Activated CD4-positive, alpha-beta T cell treated with anti-CD3 and anti-CD28 coated beads for 1 hour (primary cell): ENCODE results near the gene ZCCHC3.
"Not testable (repeated sequence)": the region's sequence is repeated elsewhere in the genome, so short reads cannot be mapped to it uniquely, and the experiment has no call there.

Experiments used
- DNase-seq: peaks from one replicate; pipeline ENCODE4 v3.0.0-alpha.2; 2020

ZCCHC3 gene

GRCh38 chr20:316316-317068, 19.1 kb downstream of the ZCCHC3 start:
- no peak for DNase-seq

DNA sequence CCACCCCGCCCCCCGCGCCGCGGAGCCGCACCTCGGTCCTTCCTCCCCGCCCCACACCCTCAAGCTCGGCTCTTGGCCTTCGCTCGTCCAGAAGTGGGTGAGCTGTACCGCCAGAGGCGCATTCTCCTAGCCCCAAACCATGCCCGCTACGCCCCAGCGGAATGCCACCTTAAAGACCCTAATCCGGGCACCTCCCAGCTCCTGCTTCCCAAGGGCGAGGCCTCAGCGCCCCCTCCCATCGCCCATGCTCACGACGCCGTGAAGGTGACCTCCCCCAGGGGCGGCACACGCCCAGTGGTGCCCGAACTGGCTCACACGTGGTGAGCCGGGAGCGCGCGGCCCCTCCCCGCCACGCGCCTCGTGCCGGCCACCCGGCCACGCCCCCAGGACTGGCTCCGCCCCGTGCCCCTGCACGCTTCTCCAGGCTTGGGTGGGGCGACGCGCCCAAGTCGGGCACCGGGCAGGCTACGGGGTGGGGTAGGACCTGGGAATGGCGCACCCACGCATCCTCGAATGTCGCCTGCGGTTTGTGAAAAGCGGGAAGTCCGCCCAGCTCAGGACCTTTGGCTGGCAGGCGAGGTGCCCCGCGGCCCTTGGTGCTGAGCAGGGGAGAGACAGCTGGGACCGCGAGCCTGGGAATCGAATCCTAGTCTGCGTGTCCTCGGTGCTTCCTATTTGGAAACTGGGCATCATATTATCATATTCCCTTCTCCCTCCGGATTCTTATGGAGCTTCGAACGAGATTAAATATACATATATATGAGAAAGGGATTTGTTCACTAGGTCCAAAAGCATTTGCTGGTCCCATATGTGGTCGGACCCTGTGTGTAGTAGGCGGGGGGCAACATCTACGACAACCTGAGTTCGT, 27.0 kb downstream of the ZCCHC3 start:
- peak; percentile 79 for DNase-seq

DNA sequence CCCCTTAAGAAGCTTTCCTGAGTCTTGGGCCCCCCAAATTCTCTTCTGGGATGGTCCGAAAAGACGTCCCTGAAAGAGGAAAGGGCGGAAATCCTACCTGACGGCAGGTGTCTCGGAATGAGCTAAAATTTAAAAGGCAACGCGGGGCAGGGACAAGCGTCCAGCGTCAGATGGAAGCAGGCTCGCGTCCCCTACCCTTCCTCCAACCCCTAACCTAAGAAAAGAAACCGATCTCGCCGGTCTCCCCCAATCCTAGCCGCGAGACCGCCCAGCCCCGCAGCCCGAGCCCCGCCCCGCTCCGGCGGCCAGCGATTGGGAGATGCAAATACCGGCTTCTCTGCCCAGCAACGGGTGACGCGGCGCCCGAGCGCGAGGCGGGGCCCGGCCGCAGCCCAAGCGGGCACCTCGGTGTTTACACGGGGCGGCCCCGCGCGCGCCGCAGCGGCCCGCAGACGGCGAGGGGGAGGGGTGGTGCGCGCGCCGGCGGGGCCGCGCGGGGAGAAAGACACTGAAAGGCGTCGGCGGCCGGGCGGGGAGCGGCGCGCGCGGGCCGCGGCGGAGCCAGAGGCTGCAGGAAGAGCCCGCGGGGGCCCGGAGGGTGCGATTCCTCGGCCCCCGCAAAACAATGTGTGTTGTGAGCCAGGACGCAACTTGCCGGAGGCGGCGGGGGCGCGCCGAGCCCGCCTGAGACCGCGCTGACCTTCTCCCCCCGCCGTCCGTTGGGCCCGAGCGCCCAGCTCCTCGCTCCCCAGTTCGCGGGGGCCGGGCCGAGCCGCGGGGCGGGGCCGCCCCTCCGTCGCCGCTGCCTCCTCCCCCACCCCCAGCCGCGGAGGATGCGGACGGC, 27.9 kb downstream of the ZCCHC3 start, which contains the start of gene SOX12:
TSS of gene SOX12 (plus strand) at position 508 of the 844 bp plus-strand sequence. CDS start 373 bp downstream, outside the sequence.
- peak; percentile 94 for DNase-seq

- no peak for DNase-seq
Observed at GRCh38 chr20:325889-326644, 28.7 kb downstream of the ZCCHC3 start.

DNA sequence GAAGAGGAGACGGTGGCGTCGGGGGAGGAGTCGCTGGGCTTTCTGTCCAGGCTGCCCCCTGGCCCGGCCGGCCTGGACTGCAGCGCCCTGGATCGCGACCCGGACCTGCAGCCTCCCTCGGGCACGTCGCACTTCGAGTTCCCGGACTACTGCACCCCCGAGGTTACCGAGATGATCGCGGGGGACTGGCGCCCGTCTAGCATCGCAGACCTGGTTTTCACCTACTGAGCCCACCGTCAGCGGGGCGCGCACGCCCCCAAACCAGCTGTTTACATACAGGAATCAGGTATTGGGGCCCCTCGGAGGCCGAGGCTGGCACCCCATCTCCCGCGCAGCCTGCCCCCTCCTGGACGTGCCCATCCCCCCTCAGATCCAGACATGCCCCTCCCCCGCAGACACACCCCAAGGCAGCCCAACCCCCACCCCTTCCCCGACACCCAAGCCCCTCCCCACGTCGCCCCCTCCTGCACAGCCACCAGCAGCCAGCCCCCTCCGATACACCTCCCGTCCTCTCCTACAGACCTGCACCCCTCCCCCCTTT, 29.3 kb downstream of the ZCCHC3 start:
- DNase-seq: no peak

- DNase-seq: peak; percentile 66
Observed at GRCh38 chr20:327186-328026, 30.0 kb downstream of the ZCCHC3 start.

DNA sequence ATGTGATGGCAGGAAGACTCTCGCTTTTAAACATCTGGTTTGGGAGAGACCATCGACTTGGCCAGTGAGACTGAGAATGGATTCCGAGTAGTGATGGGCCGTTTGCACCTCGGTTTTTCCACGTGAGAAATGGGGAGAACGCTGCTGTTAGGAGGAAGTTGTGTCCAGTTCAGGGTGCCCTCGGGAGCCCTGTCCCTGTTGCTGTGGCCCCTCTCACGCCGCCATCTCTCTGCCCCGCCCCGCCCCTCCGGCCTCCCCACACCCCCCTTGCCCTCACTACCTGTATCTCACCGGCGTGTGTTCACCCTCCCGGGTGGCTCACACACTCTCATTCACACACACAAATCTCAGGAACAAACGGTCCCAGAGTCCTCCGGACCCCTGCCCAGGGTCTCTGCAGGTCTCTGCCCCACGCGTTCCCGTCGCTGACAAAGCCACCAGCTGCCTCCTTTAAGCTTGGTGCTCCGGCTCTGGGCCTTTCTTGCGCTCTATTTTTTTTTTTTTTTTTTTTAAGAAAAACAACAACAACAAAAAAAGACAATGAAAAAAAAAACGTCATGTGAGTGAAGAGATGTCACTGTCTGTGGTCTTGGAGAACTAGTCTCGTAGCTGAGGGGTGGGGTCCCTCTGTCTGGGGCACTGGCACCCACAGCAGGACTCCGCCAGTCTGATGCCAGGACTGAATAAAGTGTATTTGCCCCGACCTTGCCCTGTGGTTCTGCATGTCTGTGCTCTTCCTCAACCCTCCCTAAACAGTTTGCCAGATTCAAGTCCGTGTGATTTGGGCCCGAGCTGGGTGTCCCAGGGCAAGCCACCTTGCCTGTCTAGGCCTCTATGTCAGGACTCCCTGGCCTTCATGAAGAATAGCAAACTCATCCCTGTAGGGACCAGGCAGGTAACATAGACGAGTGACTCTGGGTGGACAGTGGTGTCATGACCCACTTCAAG, 30.9 kb downstream of the ZCCHC3 start:
- no peak for DNase-seq

DNA sequence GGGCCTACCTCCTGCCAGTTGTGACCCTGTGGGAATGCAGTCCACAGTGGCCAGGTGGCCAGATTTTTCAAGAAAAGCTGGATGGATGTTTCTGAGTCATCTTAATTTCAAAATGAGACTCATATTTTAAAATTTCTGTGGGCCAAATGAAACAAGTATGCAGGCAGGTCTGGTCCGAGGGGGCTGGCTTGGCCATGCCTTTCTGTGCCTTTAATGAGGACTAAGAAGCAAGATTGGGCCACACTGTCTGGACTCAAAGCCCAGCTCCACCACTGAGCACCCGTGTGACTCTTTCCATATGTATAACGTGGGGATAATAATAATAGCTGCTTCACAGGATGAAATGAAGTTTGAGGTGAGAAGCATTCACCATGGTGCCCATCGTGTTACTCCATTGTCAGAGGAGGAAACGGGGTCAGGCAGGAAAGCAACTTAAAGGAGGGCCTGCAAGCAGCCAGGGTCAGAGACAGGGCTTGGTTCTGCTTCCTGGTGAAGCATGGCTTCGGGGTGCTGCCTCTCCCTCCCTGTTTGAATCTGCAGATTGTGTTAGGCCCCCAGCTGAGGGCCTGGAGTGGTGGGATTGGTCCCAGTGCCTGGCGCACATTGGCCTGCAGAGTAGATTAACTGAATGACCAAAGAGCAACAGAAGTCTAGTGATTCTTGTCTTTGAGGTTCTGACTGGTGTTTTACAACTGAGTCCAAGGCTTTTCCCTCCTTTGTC, 31.8 kb downstream of the ZCCHC3 start:
- no peak for DNase-seq

DNA sequence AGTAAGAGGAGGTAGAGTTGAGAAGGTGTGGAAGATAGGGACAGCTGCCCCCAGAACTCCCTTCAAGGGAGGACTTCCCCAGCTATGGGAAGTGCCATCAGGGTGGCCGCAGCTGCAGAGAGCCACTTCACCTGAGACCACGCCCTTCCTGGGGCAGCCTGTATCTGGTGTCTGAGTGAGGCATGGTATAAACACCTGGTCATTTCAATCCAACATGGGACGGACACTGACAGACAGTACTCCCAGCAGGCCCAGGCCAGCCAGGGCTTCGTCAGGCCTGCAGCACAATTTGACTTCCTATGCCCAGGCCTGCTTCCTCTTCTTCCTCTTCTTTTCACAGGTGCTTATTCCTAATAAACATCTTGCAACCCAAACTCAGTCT, 32.5 kb downstream of the ZCCHC3 start:
- no peak for DNase-seq

- peak; percentile 38 for DNase-seq
Observed at GRCh38 chr20:330233-331149, 33.1 kb downstream of the ZCCHC3 start.

DNA sequence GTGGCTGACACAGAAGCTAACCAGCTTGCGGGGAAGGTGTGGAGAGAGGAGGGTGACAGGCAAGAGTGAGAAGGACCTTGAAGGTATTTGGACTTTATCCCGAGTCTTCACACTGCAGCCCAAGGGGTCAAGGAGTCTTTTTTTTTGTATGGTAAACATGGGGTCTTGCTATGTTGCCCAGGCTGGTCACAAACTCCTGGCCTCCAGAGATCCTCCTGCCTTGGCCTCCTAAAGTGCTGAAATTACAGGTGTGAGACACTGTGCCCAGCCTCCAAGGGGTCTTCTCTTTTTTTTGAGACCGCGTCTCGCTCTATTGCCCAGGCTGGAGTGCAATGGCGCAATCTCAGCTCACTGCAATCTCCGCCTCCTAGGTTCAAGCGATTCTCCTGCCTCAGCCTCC, 37.2 kb downstream of the ZCCHC3 start:
- no peak for DNase-seq

- not testable (repeated sequence) for DNase-seq
Observed at GRCh38 chr20:336040-336439, 38.7 kb downstream of the ZCCHC3 start.

GRCh38 chr20:341682-342081, 44.3 kb downstream of the ZCCHC3 start:
- DNase-seq: no peak

- DNase-seq: no peak
Observed at GRCh38 chr20:343107-343506, 45.7 kb downstream of the ZCCHC3 start.

GRCh38 chr20:346033-346639, 48.8 kb downstream of the ZCCHC3 start:
- no peak for DNase-seq

GRCh38 chr20:346640-347316, 49.4 kb downstream of the ZCCHC3 start, which contains the start of gene NRSN2:
Gene NRSN2, plus strand, starts transcription at chr20:347111. Its CDS starts 2,533 bp downstream, at chr20:349644.
- DNase-seq: no peak

DNA sequence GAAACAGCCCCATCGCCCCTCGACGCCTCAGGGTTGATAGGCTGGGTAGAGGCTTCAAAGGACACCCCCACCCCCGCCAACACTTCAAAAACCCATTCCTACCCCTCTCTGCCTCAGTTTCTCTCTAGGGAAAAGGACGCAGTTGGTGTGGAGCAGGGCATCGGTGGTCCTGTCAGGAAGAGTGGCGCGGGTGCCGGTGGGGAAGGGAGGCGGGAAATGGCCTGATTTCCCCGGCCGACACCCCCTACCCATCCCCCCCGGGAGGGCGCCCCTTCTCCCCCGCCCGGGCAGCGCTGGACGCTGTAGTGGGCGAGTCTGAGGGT, 49.9 kb downstream of the ZCCHC3 start:
- no peak for DNase-seq
